Natural killer cell (primary cell): Measurements from ENCODE around the gene OR5AK2. TPM values are rescaled to one million over a fixed set of nuclear protein-coding genes. Genes with fewer than 3 reads are reported as not detected.

Experiments used
- ATAC-seq, 3 donors: fragments of 150-1000 bp in 2 of 3; fragments of 200-7000 bp in 1 of 3; cut with Tn5 transposase; 1 replicate in 1 of 3; 2 replicates in 2 of 3; pipeline ENCODE4 v1.10.0; 2021; ENCODE audit warnings: mild to moderate bottlenecking in 2 of 3, moderate library complexity in 2 of 3
- DNase-seq, 2 donors: peaks; one replicate each; pipeline versions ENCODE4 v3.0.0 to v3.0.0-alpha.2; 2013 to 2021; ENCODE audit warnings: mixed read lengths in 1 of 2
- H3K27ac ChIP-seq: one replicate; pipeline ENCODE4 v1.5.1; 2013; ENCODE audit warnings: mild to moderate bottlenecking, low read length
- H3K27me3 ChIP-seq: one replicate; pipeline ENCODE4 v1.6.1; 2013; ENCODE audit warnings: low read length; ENCODE audit not compliant: control insufficient read depth, insufficient read depth
- H3K36me3 ChIP-seq: one replicate; pipeline ENCODE4 v1.6.1; 2013; ENCODE audit warnings: low read length; ENCODE audit not compliant: control insufficient read depth, insufficient read depth
- H3K4me1 ChIP-seq: one replicate; pipeline ENCODE4 v1.6.1; 2013; ENCODE audit warnings: low read length; ENCODE audit not compliant: control insufficient read depth, insufficient read depth
- H3K4me3 ChIP-seq: one replicate; pipeline ENCODE4 v1.5.1; 2013; ENCODE audit warnings: low read length
- H3K9me3 ChIP-seq: one replicate; pipeline ENCODE4 v1.6.1; 2013; ENCODE audit warnings: low read length; ENCODE audit not compliant: control insufficient read depth, insufficient read depth
- H3K27ac Mint-ChIP-seq, 2 donors: one replicate each; pipeline ENCODE4 v1.8.0; 2022; ENCODE audit warnings: mild to moderate bottlenecking in 2 of 2, mixed read lengths in 2 of 2, moderate library complexity in 1 of 2
- H3K27me3 Mint-ChIP-seq, 2 donors: one replicate each; pipeline ENCODE4 v1.8.0; 2022; ENCODE audit warnings: low read depth in 2 of 2, mixed read lengths in 2 of 2
- H3K36me3 Mint-ChIP-seq: one replicate; pipeline ENCODE4 v1.8.0; 2022; ENCODE audit warnings: mixed read lengths
- H3K4me1 Mint-ChIP-seq, 2 donors: one replicate each; pipeline ENCODE4 v1.8.0; 2022; ENCODE audit warnings: mixed read lengths in 2 of 2
- H3K4me3 Mint-ChIP-seq: one replicate; pipeline ENCODE4 v1.8.0; 2022; ENCODE audit warnings: mild to moderate bottlenecking, moderate library complexity, mixed read lengths
- H3K9me3 Mint-ChIP-seq, 2 donors: one replicate each; pipeline ENCODE4 v1.8.0; 2022; ENCODE audit warnings: mixed read lengths in 2 of 2
- CTCF ChIP-seq: fragments of 200-600 bp; IDR thresholded peaks from one replicate; pipeline ENCODE4 v1.8.0; 2022; ENCODE audit warnings: antibody characterized with exemption
- WGBS: methylation state at CpG from one replicate; pipeline ENCODE4 v1.1.7; 2013; ENCODE audit warnings: missing lambda C conversion rate; ENCODE audit not compliant: insufficient coverage; 5-methylcytosine and 5-hydroxymethylcytosine counted together
- intact Hi-C: fragments of 100-400 bp; cut with micrococcal nuclease; formaldehyde crosslinking; loops from one replicate; pipeline ENCODE4 v1.14.2; 2022
- total RNA-seq, 4 donors: library from RNA; stranded (reverse); fragments of 120-200 nt in 1 of 4; gene quantifications; one replicate each; pipeline versions ENCODE4 v1.2.3 to v1.2.4, GENCODE V29; 2013 to 2022

Gene OR5AK2
- total RNA-seq, 3 donors from 2014 or later (not counting 1 experiment from before 2014, with no cell fraction given), result not detected

GRCh38 chr11:57015679-57016078, 27.0 kb downstream of the OR5AK2 start:
- no peaks in the 10 kb centered on the region for H3K27me3 ChIP-seq
- H3K36me3 ChIP-seq, result no peaks in the 10 kb centered on the region
- ATAC-seq (no peak), DNase-seq (no peak)
- WGBS, result 72% methylated on average over 2 of the region's 2 CpGs
- H3K4me3 Mint-ChIP-seq, result no peak overlapping the region
- no peak overlapping the region for H3K27ac ChIP-seq
- no peaks in the 10 kb centered on the region for H3K36me3 Mint-ChIP-seq
- intact Hi-C loops, result no loop called here
- H3K4me3 ChIP-seq, result no peak overlapping the region
- H3K9me3 Mint-ChIP-seq, result peaks cover 0 to 2% of the 10 kb centered on the region in 2 donors
- H3K27ac Mint-ChIP-seq, result no peak overlapping the region
- H3K4me1 ChIP-seq, result no peaks in the 10 kb centered on the region
- no peaks in the 10 kb centered on the region for H3K4me1 Mint-ChIP-seq
- no peaks in the 10 kb centered on the region for H3K27me3 Mint-ChIP-seq
- TF ChIP-seq CTCF, result no peak
- H3K9me3 ChIP-seq, result no peaks in the 10 kb centered on the region

DNA sequence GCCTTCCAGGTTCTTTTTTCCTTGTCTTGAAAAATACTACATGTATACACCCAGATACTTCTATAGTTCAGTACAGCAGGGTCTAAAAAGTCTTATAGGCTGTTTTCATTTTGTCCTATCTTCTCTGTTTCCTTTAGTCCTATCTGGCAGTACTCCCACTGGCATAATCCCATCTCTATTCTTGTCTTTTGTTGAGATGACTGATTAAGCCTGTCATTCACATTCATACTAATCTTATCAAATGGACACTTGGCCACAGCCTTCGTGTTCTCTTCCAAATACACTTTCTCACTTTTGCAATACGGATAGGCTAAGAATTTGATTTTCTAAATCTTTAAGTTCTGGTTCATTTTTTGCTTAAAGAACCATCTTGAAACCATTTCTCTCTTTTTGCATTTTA, 42.8 kb downstream of the OR5AK2 start:
- H3K4me1 Mint-ChIP-seq, result no peaks in the 10 kb centered on the region
- no peak for DNase-seq
- TF ChIP-seq CTCF, result no peak

More for the DNA sequence above, 42.8 kb downstream of the OR5AK2 start:
- intact Hi-C loops, result no loop called here
- WGBS, result 81% methylated on average over 2 of the region's 2 CpGs
- Mint-ChIP-seq H3K9me3 (peaks cover 0 to 2% of the 10 kb centered on the region in 2 donors), H3K27ac (no peak overlapping the region), H3K4me3 (no peak overlapping the region), H3K27me3 (no peaks in the 10 kb centered on the region), H3K36me3 (no peaks in the 10 kb centered on the region)
- H3K4me3 ChIP-seq, result no peak overlapping the region
- no peaks in the 10 kb centered on the region for H3K4me1 ChIP-seq
- no peaks in the 10 kb centered on the region for H3K9me3 ChIP-seq
- H3K36me3 ChIP-seq, result no peaks in the 10 kb centered on the region
- ATAC-seq, result no peak
- no peaks in the 10 kb centered on the region for H3K27me3 ChIP-seq
- no peak overlapping the region for H3K27ac ChIP-seq

Other genes with a start within 250 kb of the OR5AK2 start
- gene OR9G4, start 240.2 kb upstream of the OR5AK2 start, total RNA-seq, result not detected
- not detected for gene LRRC55, start 193.0 kb downstream of the OR5AK2 start, total RNA-seq
- under 1 TPM in 1 of 3 donors, not detected in 2; 0.07 TPM for gene APLNR, start 248.3 kb downstream of the OR5AK2 start, total RNA-seq